Measurements from ENCODE around the gene ACIN1.
A peak's percentile ranks its signal among the peaks of the same experiment; 100 is the strongest.

Gene ACIN1

DNA sequence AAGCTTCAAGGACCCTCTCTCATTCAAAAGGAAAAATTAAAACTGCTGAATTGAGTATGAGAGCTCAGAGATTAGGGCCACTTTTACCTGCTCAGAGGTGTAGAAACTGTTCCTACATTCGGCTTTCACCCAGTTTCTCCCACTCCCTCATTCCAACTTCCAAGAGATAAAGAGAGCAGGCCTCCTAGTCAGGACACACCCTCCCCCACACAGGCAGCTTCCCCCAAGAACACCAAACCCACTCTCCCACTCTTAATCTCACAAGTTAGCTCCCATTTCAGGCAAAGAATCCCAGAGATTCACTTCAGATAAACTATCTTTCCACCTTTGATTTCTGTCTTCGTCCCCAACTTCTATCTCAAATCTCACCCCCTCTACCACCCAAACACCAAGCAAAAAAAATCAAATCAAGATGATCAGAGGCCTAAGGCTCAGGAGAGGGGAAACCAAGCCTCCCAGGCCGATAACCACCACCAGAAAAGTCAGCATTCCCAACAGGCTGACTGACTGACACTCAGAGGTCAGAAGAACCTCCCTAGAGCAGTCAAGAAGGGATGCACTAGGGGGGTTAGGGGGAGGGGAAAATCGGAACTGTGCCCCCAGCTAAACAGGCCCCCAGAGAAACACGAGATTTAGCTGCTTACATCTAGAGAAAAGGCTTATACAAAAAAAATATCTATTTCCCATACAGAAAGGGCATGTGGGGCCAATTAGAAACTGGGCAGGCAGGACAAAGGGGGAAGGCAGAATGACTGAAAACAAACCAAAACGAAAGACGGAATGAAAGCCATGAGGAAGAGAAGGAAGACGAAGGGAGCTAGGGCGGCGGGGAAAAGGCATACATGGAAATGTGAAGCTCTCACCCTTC, 24.4 kb downstream of the ACIN1 start:
- no peaks in the 10 kb centered on the region for H3K27me3 ChIP-seq (ENCODE audit: control insufficient read depth in 1 of 2, insufficient read depth in 2 of 2, low read length in 2 of 2)
- H3K9ac ChIP-seq (ENCODE audit: low read length): peak overlapping the region; percentile 80
- H3K9me3 ChIP-seq (ENCODE audit: low read length): no peaks in the 10 kb centered on the region
- H3K4me1 ChIP-seq (ENCODE audit: insufficient read depth, low read length): peaks cover 18% of the 10 kb centered on the region
- peak overlapping the region; percentile 90 for H3K27ac ChIP-seq (ENCODE audit: low read depth, low read length)
- H3K36me3 ChIP-seq (ENCODE audit: insufficient read depth, low read length): peaks cover 54% of the 10 kb centered on the region
- H3K4me3 ChIP-seq (ENCODE audit: low read depth in 1 of 2, low read length in 2 of 2): peak overlapping the region; percentile 50 to 73

GRCh38 chr14:23069413-23069806, 25.5 kb downstream of the ACIN1 start:
- Histone ChIP-seq H3K27ac (ENCODE audit: low read depth, low read length) (peak overlapping the region; percentile 2), H3K4me3 (ENCODE audit: low read depth in 1 of 2, low read length in 2 of 2) (no peak overlapping the region), H3K4me1 (ENCODE audit: insufficient read depth, low read length) (peaks cover 18% of the 10 kb centered on the region), H3K27me3 (ENCODE audit: control insufficient read depth in 1 of 2, insufficient read depth in 2 of 2, low read length in 2 of 2) (no peaks in the 10 kb centered on the region), H3K36me3 (ENCODE audit: insufficient read depth, low read length) (peaks cover 53% of the 10 kb centered on the region), H3K9ac (ENCODE audit: low read length) (no peak overlapping the region), H3K9me3 (ENCODE audit: low read length) (no peaks in the 10 kb centered on the region)

GRCh38 chr14:23068789-23069412, 26.0 kb downstream of the ACIN1 start:
- Histone ChIP-seq H3K36me3 (ENCODE audit: insufficient read depth, low read length) (peaks cover 53% of the 10 kb centered on the region), H3K4me1 (ENCODE audit: insufficient read depth, low read length) (peaks cover 18% of the 10 kb centered on the region)

DNA sequence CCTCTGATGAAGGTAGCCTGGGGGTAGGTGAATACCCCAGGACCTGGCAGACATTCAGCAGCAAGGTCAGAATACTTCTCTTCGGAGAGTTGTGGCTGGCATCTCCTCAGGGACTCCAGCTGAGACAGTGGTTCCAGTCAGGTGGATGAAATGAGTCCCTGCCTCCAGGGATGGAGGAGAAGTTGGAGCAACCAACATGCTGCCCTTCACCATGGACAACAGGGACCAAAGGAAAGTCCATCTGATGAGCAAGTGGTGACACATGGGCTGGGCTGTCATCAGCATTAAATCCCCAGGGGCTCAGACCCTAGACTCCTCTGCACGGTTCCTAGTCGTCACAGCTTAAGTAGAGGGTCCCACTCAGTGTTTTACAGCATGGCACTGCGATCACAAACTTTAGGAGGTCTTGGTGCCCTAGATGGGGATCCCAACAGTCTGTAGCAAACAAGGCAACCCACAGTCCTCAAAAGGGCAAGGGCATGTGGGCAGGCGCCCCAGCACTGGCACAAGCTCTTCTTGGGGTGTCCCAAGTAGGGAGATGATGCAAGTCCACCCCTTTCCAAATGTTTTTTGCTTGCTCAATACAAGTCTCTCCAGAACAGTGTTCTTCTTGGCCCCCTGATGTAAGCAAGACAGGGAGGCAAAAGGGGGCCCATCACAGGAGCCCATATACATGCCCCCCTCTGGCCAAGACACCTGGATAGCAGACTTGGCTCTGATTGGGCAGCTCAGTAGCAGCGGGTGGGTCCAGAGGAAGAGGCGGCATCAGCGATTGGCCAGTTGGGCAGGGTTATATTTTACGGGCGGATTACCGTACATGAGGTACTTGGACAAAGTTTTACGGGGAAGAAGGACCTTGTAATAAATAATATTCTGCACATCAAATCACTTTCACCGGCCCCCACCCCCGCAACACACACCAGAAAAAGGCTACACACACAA, 26.8 kb downstream of the ACIN1 start:
- Histone ChIP-seq H3K4me1 (ENCODE audit: insufficient read depth, low read length) (peaks cover 18% of the 10 kb centered on the region), H3K9ac (ENCODE audit: low read length) (no peak overlapping the region), H3K27me3 (ENCODE audit: control insufficient read depth in 1 of 2, insufficient read depth in 2 of 2, low read length in 2 of 2) (no peaks in the 10 kb centered on the region), H3K9me3 (ENCODE audit: low read length) (no peaks in the 10 kb centered on the region), H3K36me3 (ENCODE audit: insufficient read depth, low read length) (peaks cover 57% of the 10 kb centered on the region), H3K27ac (ENCODE audit: low read depth, low read length) (no peak overlapping the region), H3K4me3 (ENCODE audit: low read depth in 1 of 2, low read length in 2 of 2) (no peak overlapping the region)

More at GRCh38 chr14:23068789-23069412, 26.0 kb downstream of the ACIN1 start:
- no peaks in the 10 kb centered on the region for H3K9me3 ChIP-seq (ENCODE audit: low read length)
- no peak overlapping the region for H3K9ac ChIP-seq (ENCODE audit: low read length)
- no peaks in the 10 kb centered on the region for H3K27me3 ChIP-seq (ENCODE audit: control insufficient read depth in 1 of 2, insufficient read depth in 2 of 2, low read length in 2 of 2)
- H3K27ac ChIP-seq (ENCODE audit: low read depth, low read length): peak overlapping the region; percentile 2
- H3K4me3 ChIP-seq (ENCODE audit: low read depth in 1 of 2, low read length in 2 of 2): no peak overlapping the region

GRCh38 chr14:23066855-23067744, 27.8 kb downstream of the ACIN1 start:
- Histone ChIP-seq H3K9me3 (ENCODE audit: low read length) (no peaks in the 10 kb centered on the region), H3K4me1 (ENCODE audit: insufficient read depth, low read length) (peaks cover 19% of the 10 kb centered on the region), H3K27me3 (ENCODE audit: control insufficient read depth in 1 of 2, insufficient read depth in 2 of 2, low read length in 2 of 2) (no peaks in the 10 kb centered on the region), H3K27ac (ENCODE audit: low read depth, low read length) (no peak overlapping the region), H3K36me3 (ENCODE audit: insufficient read depth, low read length) (peaks cover 59% of the 10 kb centered on the region), H3K4me3 (ENCODE audit: low read depth in 1 of 2, low read length in 2 of 2) (no peak overlapping the region), H3K9ac (ENCODE audit: low read length) (no peak overlapping the region)

- Histone ChIP-seq H3K27ac (ENCODE audit: low read depth, low read length) (no peak overlapping the region), H3K36me3 (ENCODE audit: insufficient read depth, low read length) (peaks cover 62% of the 10 kb centered on the region), H3K4me3 (ENCODE audit: low read depth in 1 of 2, low read length in 2 of 2) (no peak overlapping the region)
Measured at GRCh38 chr14:23066368-23066767, 28.6 kb downstream of the ACIN1 start.

GRCh38 chr14:23063601-23064000, 31.3 kb downstream of the ACIN1 start:
- Histone ChIP-seq H3K9ac (ENCODE audit: low read length) (no peak overlapping the region), H3K36me3 (ENCODE audit: insufficient read depth, low read length) (peaks cover 81% of the 10 kb centered on the region), H3K9me3 (ENCODE audit: low read length) (no peaks in the 10 kb centered on the region), H3K27ac (ENCODE audit: low read depth, low read length) (no peak overlapping the region), H3K27me3 (ENCODE audit: control insufficient read depth in 1 of 2, insufficient read depth in 2 of 2, low read length in 2 of 2) (no peaks in the 10 kb centered on the region), H3K4me1 (ENCODE audit: insufficient read depth, low read length) (peaks cover 7% of the 10 kb centered on the region), H3K4me3 (ENCODE audit: low read depth in 1 of 2, low read length in 2 of 2) (no peak overlapping the region)

More at GRCh38 chr14:23066368-23066767, 28.6 kb downstream of the ACIN1 start:
- peaks cover 16% of the 10 kb centered on the region for H3K4me1 ChIP-seq (ENCODE audit: insufficient read depth, low read length)
- H3K9me3 ChIP-seq (ENCODE audit: low read length): no peaks in the 10 kb centered on the region
- no peak overlapping the region for H3K9ac ChIP-seq (ENCODE audit: low read length)
- H3K27me3 ChIP-seq (ENCODE audit: control insufficient read depth in 1 of 2, insufficient read depth in 2 of 2, low read length in 2 of 2): no peaks in the 10 kb centered on the region

- Histone ChIP-seq H3K36me3 (ENCODE audit: insufficient read depth, low read length) (peaks cover 71% of the 10 kb centered on the region), H3K9ac (ENCODE audit: low read length) (no peak overlapping the region), H3K27me3 (ENCODE audit: control insufficient read depth in 1 of 2, insufficient read depth in 2 of 2, low read length in 2 of 2) (no peaks in the 10 kb centered on the region), H3K27ac (ENCODE audit: low read depth, low read length) (no peak overlapping the region), H3K4me1 (ENCODE audit: insufficient read depth, low read length) (peaks cover 7% of the 10 kb centered on the region), H3K4me3 (ENCODE audit: low read depth in 1 of 2, low read length in 2 of 2) (no peak overlapping the region), H3K9me3 (ENCODE audit: low read length) (no peaks in the 10 kb centered on the region)
Measured at GRCh38 chr14:23062002-23062401, 32.9 kb downstream of the ACIN1 start.

DNA sequence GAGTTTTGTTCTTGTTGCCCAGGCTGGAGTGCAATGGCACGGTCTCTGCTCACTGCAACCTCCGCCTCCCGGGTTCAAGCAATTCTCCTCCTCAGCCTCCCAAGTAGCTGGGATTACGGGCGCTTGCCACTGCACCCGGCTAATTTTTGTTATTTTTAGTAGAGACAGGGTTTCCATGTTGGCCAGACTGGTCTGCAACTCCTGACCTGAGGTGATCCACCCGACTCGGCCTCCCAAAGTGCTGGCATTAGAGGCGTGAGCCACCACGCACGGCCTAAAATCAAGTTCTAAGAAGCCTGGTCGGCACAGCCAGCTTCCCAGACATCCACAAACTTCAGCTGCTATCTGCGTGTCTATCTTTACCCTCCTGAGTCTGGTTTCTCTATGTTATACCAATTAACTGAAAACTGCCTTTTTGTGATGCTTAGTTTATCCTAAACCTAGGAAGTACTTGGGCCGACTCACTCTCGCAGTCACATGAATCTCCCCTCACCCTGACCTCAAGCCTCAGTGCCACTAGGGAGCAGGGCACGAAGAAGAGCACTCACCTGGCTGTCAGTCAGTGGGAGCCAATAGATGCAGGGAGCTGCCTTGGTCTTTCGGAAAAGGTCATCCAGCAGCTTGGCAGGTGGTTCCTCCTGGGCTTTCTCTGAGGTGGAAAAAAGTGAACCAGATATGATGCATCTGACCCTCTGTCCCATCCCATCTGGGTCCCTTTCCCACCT, 34.2 kb downstream of the ACIN1 start:
- H3K9ac ChIP-seq (ENCODE audit: low read length): no peak overlapping the region
- H3K36me3 ChIP-seq (ENCODE audit: insufficient read depth, low read length): peaks cover 60% of the 10 kb centered on the region
- no peaks in the 10 kb centered on the region for H3K9me3 ChIP-seq (ENCODE audit: low read length)
- H3K4me1 ChIP-seq (ENCODE audit: insufficient read depth, low read length): peaks cover 20% of the 10 kb centered on the region
- no peaks in the 10 kb centered on the region for H3K27me3 ChIP-seq (ENCODE audit: control insufficient read depth in 1 of 2, insufficient read depth in 2 of 2, low read length in 2 of 2)
- H3K4me3 ChIP-seq (ENCODE audit: low read depth in 1 of 2, low read length in 2 of 2): no peak overlapping the region
- no peak overlapping the region for H3K27ac ChIP-seq (ENCODE audit: low read depth, low read length)
